Measurements from ENCODE around the gene DLG2.

- TF ChIP-seq CTCF (IDR thresholded peaks at IDR 0.05; ENCODE audit: low read depth, low read length, missing input control) (no peak), YY1 (IDR thresholded peaks at IDR 0.05) (no peak), REST (IDR thresholded peaks at IDR 0.05) (no peak), GABPA (IDR thresholded peaks at IDR 0.05 in 1 of 2, conservative IDR thresholded peaks at IDR 0.05 in 1 of 2) (no peak), TAF1 (conservative IDR thresholded peaks at IDR 0.05) (no peak), JUND (IDR thresholded peaks at IDR 0.05) (no peak), ATF3 (IDR thresholded peaks at IDR 0.05) (no peak), RXRA (IDR thresholded peaks at IDR 0.05) (no peak)
- TF ChIP-seq, protein P1, sequence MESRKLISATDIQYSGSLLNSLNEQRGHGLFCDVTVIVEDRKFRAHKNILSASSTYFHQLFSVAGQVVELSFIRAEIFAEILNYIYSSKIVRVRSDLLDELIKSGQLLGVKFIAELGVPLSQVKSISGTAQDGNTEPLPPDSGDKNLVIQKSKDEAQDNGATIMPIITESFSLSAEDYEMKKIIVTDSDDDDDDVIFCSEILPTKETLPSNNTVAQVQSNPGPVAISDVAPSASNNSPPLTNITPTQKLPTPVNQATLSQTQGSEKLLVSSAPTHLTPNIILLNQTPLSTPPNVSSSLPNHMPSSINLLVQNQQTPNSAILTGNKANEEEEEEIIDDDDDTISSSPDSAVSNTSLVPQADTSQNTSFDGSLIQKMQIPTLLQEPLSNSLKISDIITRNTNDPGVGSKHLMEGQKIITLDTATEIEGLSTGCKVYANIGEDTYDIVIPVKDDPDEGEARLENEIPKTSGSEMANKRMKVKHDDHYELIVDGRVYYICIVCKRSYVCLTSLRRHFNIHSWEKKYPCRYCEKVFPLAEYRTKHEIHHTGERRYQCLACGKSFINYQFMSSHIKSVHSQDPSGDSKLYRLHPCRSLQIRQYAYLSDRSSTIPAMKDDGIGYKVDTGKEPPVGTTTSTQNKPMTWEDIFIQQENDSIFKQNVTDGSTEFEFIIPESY (IDR thresholded peaks at IDR 0.05) = no peak
These were observed 2106.3 kb downstream of the DLG2 start for GRCh38 chr11:83520849-83521248.
